Measurements from ENCODE around the gene TNS3. TPM values are rescaled to one million over a fixed set of nuclear protein-coding genes. Genes with fewer than 3 reads are reported as not detected.

TNS3 gene
- total and polyA plus RNA-seq, 2 donors (not counting 1 experiment from before 2014, with no cell fraction given) = 11.4 to 77.5 TPM

- POLR2A ChIA-PET = no interaction called here
- no peak overlapping the region for H3K4me3 Mint-ChIP-seq
These were observed 189.6 kb downstream of the TNS3 start for GRCh38 chr7:47392241-47392759.

GRCh38 chr7:47391726-47392125 lies 190.2 kb downstream of the TNS3 start:
- intact Hi-C loops (cut with micrococcal nuclease) = no loop called here
- Histone ChIP-seq H3K9ac (ENCODE audit: low read length) (no peak overlapping the region), H4K20me1 (ENCODE audit: control insufficient read depth, insufficient read depth, low read length, poor library complexity, severe bottlenecking) (no peaks in the 10 kb centered on the region), H3K9me3 (ENCODE audit: control extremely low read depth in 1 of 3, control insufficient read depth in 2 of 3, insufficient read depth in 1 of 3, low read length in 2 of 3) (peaks cover 0 to 18% (median 7%) of the 10 kb centered on the region in 3 donors), H3K4me1 (ENCODE audit: control insufficient read depth in 2 of 2, insufficient read depth in 2 of 2, low read length in 2 of 2) (peaks cover 13 to 18% of the 10 kb centered on the region in 2 donors), H2AFZ (ENCODE audit: insufficient read depth, low read depth, low read length, poor library complexity, severe bottlenecking) (no peak overlapping the region), H3K4me2 (replicated peaks; ENCODE audit: low read depth, low read length, poor library complexity, severe bottlenecking) (no peak overlapping the region), H3K27ac (ENCODE audit: low read length in 2 of 2) (no peak overlapping the region), H3K4me3 (ENCODE audit: control extremely low read depth in 1 of 5, extremely low read depth in 1 of 5, insufficient read depth in 1 of 5, low read depth in 2 of 5, low read length in 4 of 5) (no peak overlapping the region), H3K79me2 (ENCODE audit: control insufficient read depth, insufficient read depth, low read length) (no peaks in the 10 kb centered on the region), H3K27me3 (replicated peaks in 1 of 4; ENCODE audit: control extremely low read depth in 1 of 4, control insufficient read depth in 3 of 4, insufficient read depth in 4 of 4, low read length in 3 of 4) (no peaks in the 10 kb centered on the region), H3K36me3 (replicated peaks in 1 of 2; ENCODE audit: control extremely low read depth in 1 of 2, control insufficient read depth in 1 of 2, extremely low read depth in 1 of 2, insufficient read depth in 2 of 2, low read length in 1 of 2) (peaks cover 11 to 58% of the 10 kb centered on the region in 2 experiments)
- TF ChIP-seq EZH2 (IDR thresholded peaks at IDR 0.05; ENCODE audit: borderline replicate concordance, insufficient read depth, low read depth, low read length, poor library complexity, severe bottlenecking) = no peak
- TF ChIP-seq CTCF (IDR thresholded peaks at IDR 0.05) = no peak
- POLR2A ChIA-PET = no interaction called here
- Mint-ChIP-seq H3K9me3 (ENCODE audit: insufficient read depth) (no peaks in the 10 kb centered on the region), H3K27me3 (no peaks in the 10 kb centered on the region), H3K4me3 (no peak overlapping the region), H3K27ac (no peak overlapping the region), H3K4me1 (peaks cover 20% of the 10 kb centered on the region)
- no peak for DNase-seq
- no peak for ATAC-seq (ENCODE audit: low read depth)
- 90% methylated on average over 11 of the region's 11 CpGs for WGBS (ENCODE audit: insufficient coverage)
- CTCF ChIA-PET = no interaction called here

More at GRCh38 chr7:47392241-47392759, 189.6 kb downstream of the TNS3 start:
- TF ChIP-seq EZH2 (IDR thresholded peaks at IDR 0.05; ENCODE audit: borderline replicate concordance, insufficient read depth, low read depth, low read length, poor library complexity, severe bottlenecking) (no peak), CTCF (IDR thresholded peaks at IDR 0.05) (no peak)
- CTCF ChIA-PET = no interaction called here
- H3K27me3 ChIP-seq (replicated peaks in 1 of 4; ENCODE audit: control extremely low read depth in 1 of 4, control insufficient read depth in 3 of 4, insufficient read depth in 4 of 4, low read length in 3 of 4) = no peaks in the 10 kb centered on the region
- H3K4me1 ChIP-seq (ENCODE audit: control insufficient read depth in 2 of 2, insufficient read depth in 2 of 2, low read length in 2 of 2) = peaks cover 13 to 18% of the 10 kb centered on the region in 2 donors
- no peaks in the 10 kb centered on the region for H3K79me2 ChIP-seq (ENCODE audit: control insufficient read depth, insufficient read depth, low read length)
- Mint-ChIP-seq H3K9me3 (ENCODE audit: insufficient read depth) (no peaks in the 10 kb centered on the region), H3K4me1 (peaks cover 20% of the 10 kb centered on the region), H3K27ac (no peak overlapping the region), H3K27me3 (no peaks in the 10 kb centered on the region)
- no peak for ATAC-seq (ENCODE audit: low read depth)
- H2AFZ ChIP-seq (ENCODE audit: insufficient read depth, low read depth, low read length, poor library complexity, severe bottlenecking) = no peak overlapping the region
- no peak overlapping the region for H3K4me3 ChIP-seq (ENCODE audit: control extremely low read depth in 1 of 5, extremely low read depth in 1 of 5, insufficient read depth in 1 of 5, low read depth in 2 of 5, low read length in 4 of 5)
- no peaks in the 10 kb centered on the region for H4K20me1 ChIP-seq (ENCODE audit: control insufficient read depth, insufficient read depth, low read length, poor library complexity, severe bottlenecking)
- H3K27ac ChIP-seq (ENCODE audit: low read length in 2 of 2) = no peak overlapping the region
- no peak for DNase-seq
- peaks cover 0 to 18% (median 7%) of the 10 kb centered on the region in 3 donors for H3K9me3 ChIP-seq (ENCODE audit: control extremely low read depth in 1 of 3, control insufficient read depth in 2 of 3, insufficient read depth in 1 of 3, low read length in 2 of 3)
- H3K4me2 ChIP-seq (replicated peaks; ENCODE audit: low read depth, low read length, poor library complexity, severe bottlenecking) = no peak overlapping the region
- 100% methylated on average over 13 of the region's 17 CpGs for WGBS (ENCODE audit: insufficient coverage)
- no peak overlapping the region for H3K9ac ChIP-seq (ENCODE audit: low read length)
- intact Hi-C loops (cut with micrococcal nuclease) = no loop called here
- H3K36me3 ChIP-seq (replicated peaks in 1 of 2; ENCODE audit: control extremely low read depth in 1 of 2, control insufficient read depth in 1 of 2, extremely low read depth in 1 of 2, insufficient read depth in 2 of 2, low read length in 1 of 2) = peaks cover 10 to 64% of the 10 kb centered on the region in 2 experiments

All from B cell (primary cell).